ENCODE data around the gene KCNT1. TPM values are rescaled to one million over a fixed set of nuclear protein-coding genes. Genes with fewer than 3 reads are reported as not detected.

KCNT1 gene
- total RNA-seq, 2 experiments from 2014 or later = 0.11 to 0.22 TPM

DNA sequence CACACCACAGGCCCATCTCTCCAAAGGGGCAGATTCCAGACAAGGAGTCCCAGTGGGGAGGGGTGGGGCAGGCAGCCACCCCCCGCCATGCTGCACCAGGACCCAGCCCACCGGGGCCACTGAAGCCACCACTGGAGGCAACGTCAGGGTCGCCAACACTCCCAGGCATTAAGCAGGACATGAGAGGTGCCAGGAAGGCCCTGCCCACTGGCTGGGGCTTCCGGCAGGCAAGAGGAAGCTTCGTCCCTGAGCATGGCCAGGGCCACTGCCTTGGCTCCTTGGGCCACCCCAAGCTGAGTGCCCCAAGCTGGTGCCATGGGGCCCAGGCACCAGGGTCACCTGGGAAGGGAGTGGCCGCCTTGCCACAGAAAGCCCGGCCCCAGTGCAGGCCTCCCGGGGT, 17.5 kb downstream of the KCNT1 start:
- Mint-ChIP-seq H3K27me3 (peaks cover 23% of the 10 kb centered on the region), H3K4me1 (ENCODE audit: low read depth) (no peaks in the 10 kb centered on the region), H3K9me3 (no peaks in the 10 kb centered on the region), H3K4me3 (no peak overlapping the region), H3K27ac (no peak overlapping the region), H3K36me3 (ENCODE audit: low read depth) (no peaks in the 10 kb centered on the region)
- Histone ChIP-seq H3K36me3 (ENCODE audit: insufficient read depth, low read length) (no peaks in the 10 kb centered on the region), H3K4me3 (ENCODE audit: low read length) (no peak overlapping the region), H3K4me1 (ENCODE audit: insufficient read depth, low read length) (no peaks in the 10 kb centered on the region), H3K9me3 (ENCODE audit: control insufficient read depth in 1 of 2, insufficient read depth in 1 of 2, low read length in 2 of 2) (peaks cover 0 to 7% of the 10 kb centered on the region in 2 experiments), H3K27me3 (ENCODE audit: control insufficient read depth in 1 of 2, insufficient read depth in 2 of 2, low read length in 2 of 2) (peaks cover 9 to 16% of the 10 kb centered on the region in 2 experiments), H3K27ac (ENCODE audit: low read depth in 1 of 2, low read length in 2 of 2) (no peak overlapping the region)
- TF ChIP-seq, protein P1, sequence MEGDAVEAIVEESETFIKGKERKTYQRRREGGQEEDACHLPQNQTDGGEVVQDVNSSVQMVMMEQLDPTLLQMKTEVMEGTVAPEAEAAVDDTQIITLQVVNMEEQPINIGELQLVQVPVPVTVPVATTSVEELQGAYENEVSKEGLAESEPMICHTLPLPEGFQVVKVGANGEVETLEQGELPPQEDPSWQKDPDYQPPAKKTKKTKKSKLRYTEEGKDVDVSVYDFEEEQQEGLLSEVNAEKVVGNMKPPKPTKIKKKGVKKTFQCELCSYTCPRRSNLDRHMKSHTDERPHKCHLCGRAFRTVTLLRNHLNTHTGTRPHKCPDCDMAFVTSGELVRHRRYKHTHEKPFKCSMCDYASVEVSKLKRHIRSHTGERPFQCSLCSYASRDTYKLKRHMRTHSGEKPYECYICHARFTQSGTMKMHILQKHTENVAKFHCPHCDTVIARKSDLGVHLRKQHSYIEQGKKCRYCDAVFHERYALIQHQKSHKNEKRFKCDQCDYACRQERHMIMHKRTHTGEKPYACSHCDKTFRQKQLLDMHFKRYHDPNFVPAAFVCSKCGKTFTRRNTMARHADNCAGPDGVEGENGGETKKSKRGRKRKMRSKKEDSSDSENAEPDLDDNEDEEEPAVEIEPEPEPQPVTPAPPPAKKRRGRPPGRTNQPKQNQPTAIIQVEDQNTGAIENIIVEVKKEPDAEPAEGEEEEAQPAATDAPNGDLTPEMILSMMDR (IDR thresholded peaks at IDR 0.05) = no peak
- no peak for ATAC-seq (ENCODE audit: poor library complexity)
- intact Hi-C loops (cut with DNase I, micrococcal nuclease) = no loop called here
- no peak for DNase-seq
- ChIA-PET CTCF (no interaction called here), POLR2A (no interaction called here)

DNA sequence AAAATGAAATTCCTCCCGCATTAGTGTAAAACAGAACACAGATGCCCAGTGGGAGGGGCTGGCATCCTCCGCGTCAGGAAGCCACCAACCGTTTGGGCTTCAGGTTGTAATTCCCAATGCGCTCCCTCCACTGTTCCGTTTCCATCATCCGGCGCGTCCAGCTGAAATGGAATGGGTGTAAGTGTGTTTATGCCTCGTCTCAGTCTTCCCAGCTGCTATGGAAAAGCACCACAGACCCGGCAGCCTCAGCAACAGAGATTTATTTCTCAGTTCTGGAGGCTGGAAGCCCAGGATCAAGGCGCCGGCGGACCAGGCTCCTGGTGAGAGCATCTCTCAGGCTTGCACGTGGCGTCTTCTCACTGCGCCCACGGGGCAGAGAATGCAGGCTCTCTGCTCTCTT, 20.4 kb downstream of the KCNT1 start:
- ATAC-seq (ENCODE audit: poor library complexity) (no peak), DNase-seq (no peak)
- ChIA-PET POLR2A (no interaction called here), CTCF (no interaction called here)
- Histone ChIP-seq H3K9me3 (ENCODE audit: control insufficient read depth in 1 of 2, insufficient read depth in 1 of 2, low read length in 2 of 2) (no peaks in the 10 kb centered on the region), H3K4me3 (ENCODE audit: low read length) (no peak overlapping the region), H3K36me3 (ENCODE audit: insufficient read depth, low read length) (no peaks in the 10 kb centered on the region), H3K4me1 (ENCODE audit: insufficient read depth, low read length) (no peaks in the 10 kb centered on the region), H3K27me3 (ENCODE audit: control insufficient read depth in 1 of 2, insufficient read depth in 2 of 2, low read length in 2 of 2) (peaks cover under 1 to 4% of the 10 kb centered on the region in 2 experiments), H3K27ac (ENCODE audit: low read depth in 1 of 2, low read length in 2 of 2) (no peak overlapping the region)
- no peaks in the 10 kb centered on the region for H3K4me1 Mint-ChIP-seq (ENCODE audit: low read depth)
- H3K27me3 Mint-ChIP-seq = peaks cover 5% of the 10 kb centered on the region
- no peak overlapping the region for H3K4me3 Mint-ChIP-seq
- no peaks in the 10 kb centered on the region for H3K36me3 Mint-ChIP-seq (ENCODE audit: low read depth)
- TF ChIP-seq, protein P1 (IDR thresholded peaks at IDR 0.05) = no peak
- intact Hi-C loops (cut with DNase I, micrococcal nuclease) = no loop called here
- no peaks in the 10 kb centered on the region for H3K9me3 Mint-ChIP-seq
- H3K27ac Mint-ChIP-seq = no peak overlapping the region

DNA sequence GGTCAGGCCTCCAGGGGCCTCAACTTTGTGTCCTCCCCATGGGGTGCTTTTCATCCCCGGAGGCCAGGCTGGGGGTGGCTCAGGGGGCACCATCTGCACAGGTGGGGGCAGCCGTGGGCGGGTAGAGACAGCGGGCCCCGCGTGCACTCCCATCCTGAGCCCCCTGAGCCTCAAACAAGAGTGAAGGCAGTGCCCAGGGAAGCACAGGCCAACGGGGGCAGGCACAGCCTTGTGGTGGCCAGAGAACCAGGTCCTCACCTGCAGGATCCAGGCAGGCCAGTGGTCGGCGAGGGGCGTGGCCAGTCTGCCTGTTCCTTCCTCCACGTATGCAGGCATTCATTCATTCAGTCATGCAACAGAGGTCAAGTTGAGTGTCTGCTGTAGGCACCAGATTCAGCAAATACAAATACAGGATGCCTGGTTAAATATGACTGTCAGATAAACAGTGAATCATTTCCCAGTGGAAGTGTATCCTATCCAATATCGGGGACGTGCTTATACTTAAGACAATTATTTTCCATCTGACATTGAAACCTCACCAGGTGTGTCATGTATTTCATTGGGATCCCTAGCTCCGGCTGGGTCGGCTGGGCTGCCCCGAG, 22.3 kb downstream of the KCNT1 start:
- intact Hi-C loops (cut with DNase I, micrococcal nuclease) = no loop called here
- peaks cover 9% of the 10 kb centered on the region for H3K27me3 Mint-ChIP-seq
- ChIA-PET CTCF (no interaction called here), POLR2A (no interaction called here)
- Histone ChIP-seq H3K36me3 (ENCODE audit: insufficient read depth, low read length) (no peaks in the 10 kb centered on the region), H3K9me3 (ENCODE audit: control insufficient read depth in 1 of 2, insufficient read depth in 1 of 2, low read length in 2 of 2) (no peaks in the 10 kb centered on the region), H3K27me3 (ENCODE audit: control insufficient read depth in 1 of 2, insufficient read depth in 2 of 2, low read length in 2 of 2) (peaks cover 3 to 6% of the 10 kb centered on the region in 2 experiments), H3K4me1 (ENCODE audit: insufficient read depth, low read length) (no peaks in the 10 kb centered on the region), H3K4me3 (ENCODE audit: low read length) (no peak overlapping the region), H3K27ac (ENCODE audit: low read depth in 1 of 2, low read length in 2 of 2) (no peak overlapping the region)
- H3K27ac Mint-ChIP-seq = no peak overlapping the region
- H3K4me1 Mint-ChIP-seq (ENCODE audit: low read depth) = no peaks in the 10 kb centered on the region
- ATAC-seq (ENCODE audit: poor library complexity) (no peak), DNase-seq (no peak)
- peaks cover 2% of the 10 kb centered on the region for H3K9me3 Mint-ChIP-seq
- no peaks in the 10 kb centered on the region for H3K36me3 Mint-ChIP-seq (ENCODE audit: low read depth)
- TF ChIP-seq, protein P1 (IDR thresholded peaks at IDR 0.05) = no peak
- H3K4me3 Mint-ChIP-seq = no peak overlapping the region

All from CD4-positive, alpha-beta T cell (primary cell).